HepG2 (cell line): ENCODE results near the gene PLAC9. TPM values are rescaled to one million over a fixed set of nuclear protein-coding genes. Genes with fewer than 3 reads are reported as not detected.

Experiments used
- BRCA1 ChIP-seq: sonication (generic); formaldehyde crosslinking; IDR thresholded peaks from 2 replicates; pipeline ENCODE4 v1.4.0; 2020; ENCODE audit warnings: missing genetic modification reagents
- GABPB1 ChIP-seq: IDR thresholded peaks from 2 replicates; pipeline ENCODE4 v1.6.1; 2016; ENCODE audit warnings: mild to moderate bottlenecking, missing genetic modification reagents, moderate library complexity, missing compliant biosample characterization
- PRDM4 ChIP-seq: sonication (generic); formaldehyde crosslinking; IDR thresholded peaks from 2 replicates; pipeline ENCODE4 v1.9.0; 2021; ENCODE audit warnings: missing genetic modification reagents, borderline replicate concordance
- SIX1 ChIP-seq: sonication (generic); formaldehyde crosslinking; IDR thresholded peaks from 2 replicates; pipeline ENCODE4 v1.4.0; 2020; ENCODE audit warnings: missing genetic modification reagents, borderline replicate concordance
- SNRNP70 ChIP-seq: fragments of 200-400 bp; formaldehyde crosslinking; IDR thresholded peaks from 2 replicates; pipeline ENCODE4 v1.6.1; 2017; ENCODE audit warnings: mild to moderate bottlenecking, low read depth, low read length, moderate library complexity
- STAT6 ChIP-seq: sonication (generic); formaldehyde crosslinking; IDR thresholded peaks from 2 replicates; pipeline ENCODE4 v1.4.0; 2020; ENCODE audit warnings: missing genetic modification reagents, mild to moderate bottlenecking, borderline replicate concordance
- U2AF2 ChIP-seq: fragments of 200-400 bp; formaldehyde crosslinking; IDR thresholded peaks from 2 replicates; pipeline ENCODE4 v1.6.1; 2017; ENCODE audit warnings: low read depth, mild to moderate bottlenecking, low read length
- ZHX1 ChIP-seq: sonication (generic); formaldehyde crosslinking; IDR thresholded peaks from 2 replicates; pipeline ENCODE4 v1.8.1; 2022; ENCODE audit warnings: low read depth, mild to moderate bottlenecking, missing genetic modification reagents
- ZNF318 ChIP-seq: sonication (generic); formaldehyde crosslinking; IDR thresholded peaks from 2 replicates; pipeline ENCODE4 v1.4.0; 2020; ENCODE audit warnings: mild to moderate bottlenecking, missing genetic modification reagents
- polyA plus RNA-seq, 8 experiments: library from polyadenylated mRNA; depleted of rRNA in 3 of 8; stranded (reverse) in 7 of 8; unstranded in 1 of 8; fragments of >200 nt; fragmentation: Illumina TruSeq in 4 of 8; extraction: Trizol in 4 of 8; gene quantifications; 2 replicates each; pipeline versions ENCODE4 v1.2.1 to v1.2.3, GENCODE V29; 2011 to 2016; ENCODE audit warnings: low read depth in 4 of 8, missing spikeins in 1 of 8, mixed read lengths in 1 of 8; ENCODE audit not compliant: insufficient read depth in 1 of 8
- total RNA-seq, 5 experiments: library from RNA; depleted of rRNA; stranded (reverse); fragments of >200 nt; fragmentation: Illumina TruSeq; extraction: Trizol; gene quantifications; 2 replicates each; pipeline ENCODE4 v1.2.3, GENCODE V29; 2016; ENCODE audit warnings: low read depth in 1 of 5

Gene PLAC9
- total and polyA plus RNA-seq, 2 of the 13 experiments (the other 11 are each of a cell fraction or from before 2014, with no cell fraction given): not detected

GRCh38 chr10:80144067-80144695 is 11.7 kb downstream of the PLAC9 start (continued):
- TF ChIP-seq ZHX1 (CRISPR knock-in tag): no peak
- TF ChIP-seq ZNF318 (CRISPR knock-in tag): no peak
- no peak for TF ChIP-seq STAT6 (CRISPR knock-in tag)
- TF ChIP-seq BRCA1 (CRISPR knock-in tag): no peak
- TF ChIP-seq U2AF2: no peak
- no peak for TF ChIP-seq SNRNP70
- TF ChIP-seq SIX1 (CRISPR knock-in tag): no peak
- no peak for TF ChIP-seq PRDM4 (CRISPR knock-in tag)
- 0 out of 2 replicates have a peak, but pooled peaks have one; percentile 23 for TF ChIP-seq GABPB1 (CRISPR knock-in tag)
